K562 (cell line): ENCODE measurements around the gene CLCN1. TPM values are rescaled to one million over a fixed set of nuclear protein-coding genes. Genes with fewer than 3 reads are reported as not detected.

Source experiments
- ATAC-seq: fragments of 200-7000 bp; cut with Tn5 transposase; 3 replicates; pipeline ENCODE4 v1.9.1; 2020; ENCODE audit warnings: moderate library complexity
- BruUV-seq: library from RNA; stranded (reverse); fragments of 400-500 nt; replicated peaks from 2 replicates; lab custom pipeline; 2021; lab: Mats Ljungman, UMichigan
- CTCF ChIA-PET: fragments of 300-600 bp; formaldehyde crosslinking; extraction: SDS; loops from one replicate; lab custom pipeline; 2021; ENCODE audit warnings: low intra/inter-chr PET ratio; lab: Yijun Ruan, JAX
- POLR2A ChIA-PET: fragments of 300-600, 350-650 bp; sonication (Branson Sonifier 250); formaldehyde crosslinking; extraction: SDS; loops from one replicate; lab custom pipeline; 2021; ENCODE audit warnings: antibody characterized with exemption, inconsistent platforms; lab: Yijun Ruan, JAX
- DNase-seq, 4 experiments: peaks; one replicate each; pipeline versions ENCODE4 v3.0.0 to v3.0.0-alpha.2; 2011 to 2018; ENCODE audit warnings: low spot score in 3 of 4, mixed read lengths in 3 of 4; ENCODE audit errors: extremely low read depth in 1 of 4
- FAIRE-seq: peaks from 2 replicates; lab custom pipeline; 2011; peaks lifted over from hg19 to GRCh38; lab: Jason Lieb, UNC
- H2AFZ ChIP-seq: 2 replicates; pipeline ENCODE4 v1.6.0; 2011; ENCODE audit warnings: low read depth, low read length, control low read depth, inconsistent platforms
- H3K27ac ChIP-seq: fragments of 200-600 bp; 3 replicates; pipeline ENCODE4 v1.8.0; 2011; ENCODE audit warnings: low read depth, mild to moderate bottlenecking, control low read depth, inconsistent platforms, low read length, moderate library complexity, mixed read lengths; ENCODE audit errors: extremely low read depth
- H3K27me3 ChIP-seq, 2 experiments: fragments of 300-600 bp in 1 of 2; 2 replicates in 1 of 2; 3 replicates in 1 of 2; pipeline versions ENCODE4 v1.6.0 to v1.8.0; 2011; ENCODE audit warnings: inconsistent platforms in 2 of 2, low read length in 2 of 2, mild to moderate bottlenecking in 1 of 2, mixed read lengths in 1 of 2, moderate library complexity in 1 of 2; ENCODE audit not compliant: control insufficient read depth in 2 of 2, insufficient read depth in 2 of 2
- H3K36me3 ChIP-seq: fragments of 300-600 bp; 3 replicates; pipeline ENCODE4 v1.8.0; 2011; ENCODE audit warnings: mild to moderate bottlenecking, low read length, inconsistent platforms; ENCODE audit not compliant: control insufficient read depth, insufficient read depth
- H3K4me1 ChIP-seq, 2 experiments: fragments of 200-600 bp in 1 of 2; replicated peaks in 1 of 2; 2 replicates in 1 of 2; 3 replicates in 1 of 2; pipeline versions ENCODE4 v1.5.1 to v1.8.0; 2011; ENCODE audit warnings: inconsistent platforms in 2 of 2, low read length in 2 of 2, mild to moderate bottlenecking in 1 of 2, mixed read lengths in 1 of 2, moderate library complexity in 1 of 2; ENCODE audit not compliant: control insufficient read depth in 2 of 2, insufficient read depth in 2 of 2
- H3K4me2 ChIP-seq: 2 replicates; pipeline ENCODE4 v1.6.1; 2011; ENCODE audit warnings: low read length, control low read depth, inconsistent platforms, mixed read lengths; ENCODE audit not compliant: insufficient read depth
- H3K4me3 ChIP-seq: fragments of 200-600 bp; sonication (generic), shearing (Covaris generic); 2 replicates; pipeline ENCODE4 v1.5.1; 2016; ENCODE audit warnings: control low read depth, inconsistent platforms
- H3K79me2 ChIP-seq: fragments of 200-600 bp; 3 replicates; pipeline ENCODE4 v1.8.0; 2011; ENCODE audit warnings: low read length, inconsistent platforms; ENCODE audit not compliant: control insufficient read depth, insufficient read depth
- H3K9ac ChIP-seq, 2 experiments: 2 replicates each; pipeline versions ENCODE4 v1.6.0 to v1.6.1; 2011; ENCODE audit warnings: low read depth in 2 of 2, low read length in 2 of 2, control low read depth in 1 of 2, inconsistent platforms in 1 of 2, mild to moderate bottlenecking in 1 of 2, mixed read lengths in 1 of 2; ENCODE audit not compliant: insufficient read depth in 1 of 2
- H3K9me1 ChIP-seq: one replicate; pipeline ENCODE4 v1.6.0; 2011; ENCODE audit warnings: inconsistent platforms, mild to moderate bottlenecking, low read length, moderate library complexity; ENCODE audit not compliant: control insufficient read depth, insufficient read depth
- H3K9me3 ChIP-seq: replicated peaks from 2 replicates; pipeline ENCODE4 v1.5.1; 2011; ENCODE audit warnings: low read depth, low read length, inconsistent platforms; ENCODE audit not compliant: control insufficient read depth, insufficient read depth
- H4K20me1 ChIP-seq: replicated peaks from 2 replicates; pipeline ENCODE4 v1.6.1; 2011; ENCODE audit warnings: low read length, inconsistent platforms, mixed read lengths; ENCODE audit not compliant: control insufficient read depth, insufficient read depth
- ARNT ChIP-seq, 2 experiments: fragments of 450-650 bp; IDR thresholded peaks; 2 replicates each; pipeline ENCODE4 v1.6.1; 2016; ENCODE audit warnings: mild to moderate bottlenecking in 1 of 2
- BCOR ChIP-seq: fragments of 450-650 bp; IDR thresholded peaks from 2 replicates; pipeline ENCODE4 v1.6.1; 2016
- CBX8 ChIP-seq: fragments of 200-600 bp; sonication (generic); IDR thresholded peaks from 2 replicates; pipeline ENCODE4 v1.6.1; 2012; ENCODE audit warnings: borderline replicate concordance, mixed run types, low read depth, mild to moderate bottlenecking, moderate library complexity, mixed read lengths, low read length, control low read depth, inconsistent platforms; ENCODE audit not compliant: poor library complexity, severe bottlenecking; ENCODE audit errors: extremely low read depth
- HDAC6 ChIP-seq: IDR thresholded peaks from 2 replicates; pipeline ENCODE4 v1.6.1; 2012; ENCODE audit warnings: low read depth, mild to moderate bottlenecking, control low read depth, inconsistent platforms, low read length, moderate library complexity
- JUNB ChIP-seq: fragments of 450-650 bp; formaldehyde crosslinking; conservative IDR thresholded peaks from 2 replicates; pipeline ENCODE4 v1.4.0; 2020; ENCODE audit warnings: mild to moderate bottlenecking
- OTX1 ChIP-seq: fragments of 450-650 bp; formaldehyde crosslinking; IDR thresholded peaks from 2 replicates; pipeline ENCODE4 v1.4.0; 2022; ENCODE audit warnings: mild to moderate bottlenecking
- SAP30 ChIP-seq: fragments of 200-600 bp; sonication (generic); IDR thresholded peaks from 2 replicates; pipeline ENCODE4 v1.6.1; 2012; ENCODE audit warnings: borderline replicate concordance, low read depth, mild to moderate bottlenecking, moderate library complexity, low read length, control low read depth, inconsistent platforms; ENCODE audit not compliant: insufficient read depth, poor library complexity, severe bottlenecking
- SLC30A9 ChIP-seq: fragments of 250-450 bp; sonication (Bioruptor Pico); IDR thresholded peaks from 2 replicates; pipeline ENCODE4 v1.8.0; 2022; ENCODE audit warnings: mild to moderate bottlenecking, moderate library complexity
- SMAD1 ChIP-seq: fragments of 150-350 bp; IDR thresholded peaks from 2 replicates; pipeline ENCODE4 v1.6.1; 2014; ENCODE audit warnings: low read length, low read depth; ENCODE audit not compliant: partially characterized antibody
- SOX6 ChIP-seq: fragments of 450-650 bp; IDR thresholded peaks from 2 replicates; pipeline ENCODE4 v1.6.1; 2014; ENCODE audit warnings: mild to moderate bottlenecking
- SUPT5H ChIP-seq: fragments of 450-650 bp; IDR thresholded peaks from 2 replicates; pipeline ENCODE4 v1.6.1; 2016
- TAF1 ChIP-seq: IDR thresholded peaks from 2 replicates; pipeline ENCODE4 v1.6.1; 2011; ENCODE audit warnings: mild to moderate bottlenecking, low read length, moderate library complexity; ENCODE audit not compliant: insufficient read depth, control insufficient read depth, severe bottlenecking; ENCODE audit errors: extremely low read depth
- WGBS: fragments of 100-300 bp; shearing (Covaris generic); methylation state at CpG from one replicate; pipeline ENCODE4 v1.1.6; 2016; ENCODE audit warnings: low coverage, mixed read lengths; ENCODE audit not compliant: insufficient coverage; ENCODE audit errors: missing lambda C conversion rate; 5-methylcytosine and 5-hydroxymethylcytosine counted together
- in situ Hi-C: fragments of 300-500 bp; cut with MboI; formaldehyde crosslinking; loops from 4 replicates; pipeline ENCODE4 v1.15.0; 2018; ENCODE audit warnings: inconsistent platforms, mixed read lengths
- intact Hi-C: fragments of 100-400 bp; cut with micrococcal nuclease; formaldehyde crosslinking; loops from 2 replicates; pipeline ENCODE4 v1.14.2; 2022
- polyA plus RNA-seq, 8 experiments: library from polyadenylated mRNA; depleted of rRNA in 4 of 8; stranded (reverse) in 5 of 8; unstranded in 3 of 8; fragments of >200 nt; fragmentation: Nextera tagmentation in 2 of 8; fragmentation: Illumina TruSeq in 1 of 8; extraction: Ambion mirVana in 2 of 8; extraction: Trizol in 1 of 8; gene quantifications; 2 replicates each; pipeline versions ENCODE4 v1.2.1 to v1.2.3, GENCODE V29; 2011 to 2014; ENCODE audit warnings: inconsistent platforms in 1 of 8, missing spikeins in 1 of 8
- total RNA-seq, 7 experiments: library from RNA; depleted of rRNA in 6 of 7; stranded (reverse); fragments of >200 nt in 6 of 7; fragmentation: Illumina TruSeq in 2 of 7; extraction: Trizol in 2 of 7; gene quantifications; 2 replicates each; pipeline versions ENCODE4 v1.2.1 to v1.2.3, GENCODE V29; 2011 to 2021; ENCODE audit warnings: low replicate concordance in 1 of 7
- TF ChIP-seq, protein P1 (sequence below): sonication (generic); formaldehyde crosslinking; IDR thresholded peaks from 2 replicates; pipeline ENCODE4 v1.4.0; 2020; ENCODE audit warnings: mild to moderate bottlenecking, missing genetic modification reagents
- TF ChIP-seq, protein P2 (sequence below): fragments of 250-450 bp; sonication (Bioruptor Pico); IDR thresholded peaks from 2 replicates; pipeline ENCODE4 v1.5.0; 2022; ENCODE audit warnings: mild to moderate bottlenecking
- TF ChIP-seq, protein P3 (sequence below), 2 experiments: fragments of 250-450 bp in 1 of 2; fragments of 450-650 bp in 1 of 2; sonication (Bioruptor Pico) in 1 of 2; IDR thresholded peaks; 2 replicates each; pipeline versions ENCODE4 v1.6.1 to v1.8.0; 2016 to 2021; ENCODE audit warnings: mild to moderate bottlenecking in 2 of 2, moderate library complexity in 2 of 2, missing compliant biosample characterization in 1 of 2, missing genetic modification characterization in 1 of 2

CLCN1 gene
- total and polyA plus RNA-seq, 9 of the 15 experiments (the other 6 are each of a cell fraction or from before 2014, with no cell fraction given) = 0.01 to 0.11 (median 0.04) TPM; not detected in 4

DNA sequence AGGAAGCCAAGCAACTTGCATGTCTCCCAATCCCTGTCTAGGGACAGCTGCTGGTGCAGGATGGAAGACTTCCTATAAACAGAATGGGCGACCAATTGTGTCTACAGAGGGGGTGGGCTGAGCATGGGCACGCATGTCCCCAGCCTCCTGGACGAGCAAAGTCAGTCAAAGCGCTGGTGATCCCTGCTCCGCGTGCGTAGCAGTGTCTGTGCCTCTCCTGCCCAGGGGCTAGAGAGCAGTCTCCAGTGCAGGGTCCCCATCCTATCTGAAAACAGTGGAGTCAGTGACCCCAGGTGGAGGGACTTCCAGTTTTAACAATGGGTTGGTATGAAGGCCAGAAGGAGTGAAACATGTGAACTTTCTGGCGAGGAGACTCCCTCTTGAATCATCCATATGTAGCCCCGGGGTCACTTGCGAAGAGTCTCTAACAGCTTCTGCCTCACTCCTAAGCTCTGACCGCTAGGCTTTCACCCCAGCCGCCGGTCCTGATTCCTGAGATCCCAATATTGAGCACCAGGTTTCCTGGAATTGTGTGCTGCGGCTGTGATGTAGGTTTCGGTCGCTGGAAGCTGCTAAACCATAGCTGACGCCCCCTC is 28.5 kb upstream of the CLCN1 start:
- H3K9ac ChIP-seq = peak overlapping the region; percentile 1 to 63; a peak in 2 of 4 replicates
- intact Hi-C loops = no loop called here
- no peak for TF ChIP-seq TAF1
- TF ChIP-seq SOX6 = no peak
- no peak for TF ChIP-seq SUPT5H
- TF ChIP-seq SAP30 = no peak
- TF ChIP-seq SMAD1 = no peak
- no peak for TF ChIP-seq JUNB (CRISPR knock-in tag)
- peak; percentile 26; the same call in 1 of the 2 replicates for TF ChIP-seq BCOR
- TF ChIP-seq OTX1 (CRISPR knock-in tag) = no peak
- no peak for TF ChIP-seq SLC30A9 (CRISPR knock-in tag)
- no peak for TF ChIP-seq HDAC6
- 0 out of 4 replicates have a peak, but pooled peaks of 1 of the 2 experiments have one; percentile 70 for TF ChIP-seq ARNT (IDR thresholded peaks at IDR 0.05)
- TF ChIP-seq, protein P1, sequence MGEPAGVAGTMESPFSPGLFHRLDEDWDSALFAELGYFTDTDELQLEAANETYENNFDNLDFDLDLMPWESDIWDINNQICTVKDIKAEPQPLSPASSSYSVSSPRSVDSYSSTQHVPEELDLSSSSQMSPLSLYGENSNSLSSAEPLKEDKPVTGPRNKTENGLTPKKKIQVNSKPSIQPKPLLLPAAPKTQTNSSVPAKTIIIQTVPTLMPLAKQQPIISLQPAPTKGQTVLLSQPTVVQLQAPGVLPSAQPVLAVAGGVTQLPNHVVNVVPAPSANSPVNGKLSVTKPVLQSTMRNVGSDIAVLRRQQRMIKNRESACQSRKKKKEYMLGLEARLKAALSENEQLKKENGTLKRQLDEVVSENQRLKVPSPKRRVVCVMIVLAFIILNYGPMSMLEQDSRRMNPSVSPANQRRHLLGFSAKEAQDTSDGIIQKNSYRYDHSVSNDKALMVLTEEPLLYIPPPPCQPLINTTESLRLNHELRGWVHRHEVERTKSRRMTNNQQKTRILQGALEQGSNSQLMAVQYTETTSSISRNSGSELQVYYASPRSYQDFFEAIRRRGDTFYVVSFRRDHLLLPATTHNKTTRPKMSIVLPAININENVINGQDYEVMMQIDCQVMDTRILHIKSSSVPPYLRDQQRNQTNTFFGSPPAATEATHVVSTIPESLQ (CRISPR knock-in tag) = no peak
- TF ChIP-seq, protein P2, sequence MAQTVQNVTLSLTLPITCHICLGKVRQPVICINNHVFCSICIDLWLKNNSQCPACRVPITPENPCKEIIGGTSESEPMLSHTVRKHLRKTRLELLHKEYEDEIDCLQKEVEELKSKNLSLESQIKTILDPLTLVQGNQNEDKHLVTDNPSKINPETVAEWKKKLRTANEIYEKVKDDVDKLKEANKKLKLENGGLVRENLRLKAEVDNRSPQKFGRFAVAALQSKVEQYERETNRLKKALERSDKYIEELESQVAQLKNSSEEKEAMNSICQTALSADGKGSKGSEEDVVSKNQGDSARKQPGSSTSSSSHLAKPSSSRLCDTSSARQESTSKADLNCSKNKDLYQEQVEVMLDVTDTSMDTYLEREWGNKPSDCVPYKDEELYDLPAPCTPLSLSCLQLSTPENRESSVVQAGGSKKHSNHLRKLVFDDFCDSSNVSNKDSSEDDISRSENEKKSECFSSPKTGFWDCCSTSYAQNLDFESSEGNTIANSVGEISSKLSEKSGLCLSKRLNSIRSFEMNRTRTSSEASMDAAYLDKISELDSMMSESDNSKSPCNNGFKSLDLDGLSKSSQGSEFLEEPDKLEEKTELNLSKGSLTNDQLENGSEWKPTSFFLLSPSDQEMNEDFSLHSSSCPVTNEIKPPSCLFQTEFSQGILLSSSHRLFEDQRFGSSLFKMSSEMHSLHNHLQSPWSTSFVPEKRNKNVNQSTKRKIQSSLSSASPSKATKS (CRISPR knock-in tag) = 0 out of 2 replicates have a peak, but pooled peaks have one; percentile 7
- no peak for TF ChIP-seq CBX8
- TF ChIP-seq, protein P3, sequence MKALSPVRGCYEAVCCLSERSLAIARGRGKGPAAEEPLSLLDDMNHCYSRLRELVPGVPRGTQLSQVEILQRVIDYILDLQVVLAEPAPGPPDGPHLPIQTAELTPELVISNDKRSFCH (CRISPR knock-in tag; IDR thresholded peaks at IDR 0.05) = no peak
- TF ChIP-seq, protein P3 (tag; IDR thresholded peaks at IDR 0.05) = peak; percentile 85; the same call in 1 of the 2 replicates

More for the DNA sequence above, 28.5 kb upstream of the CLCN1 start:
- WGBS = 82% methylated on average over 17 of the region's 17 CpGs
- Histone ChIP-seq H3K9me3 (peaks cover 7% of the 10 kb centered on the region), H3K27me3 (no peaks in the 10 kb centered on the region), H3K27ac (peak overlapping the region; percentile 59), H3K4me3 (no peak overlapping the region), H3K4me2 (peak overlapping the region; percentile 38), H3K4me1 (peaks cover 24 to 28% of the 10 kb centered on the region in 2 experiments; a peak in 4 of 5 replicates), H3K9me1 (peaks cover 4% of the 10 kb centered on the region), H4K20me1 (no peaks in the 10 kb centered on the region; the same call in 1 of the 2 replicates), H3K79me2 (peaks cover 39% of the 10 kb centered on the region), H3K36me3 (peaks cover 29% of the 10 kb centered on the region), H2AFZ (peak overlapping the region; percentile 91)
- no peak for FAIRE-seq
- ATAC-seq = no peak
- in situ Hi-C loops = no loop called here
- POLR2A ChIA-PET = interaction anchor here (1.0 to 1.7 kb wide), 7 partner anchors 8 to 24 kb away, joined by 3 to 8 read pairs (median 4); partner anchors contain the start of gene GSTK1
- CTCF ChIA-PET = no interaction called here
- DNase-seq = no peak
- BruUV-seq = TSS peak; percentile 89
